Measurements from ENCODE around the gene EPB41L3.

EPB41L3 gene

DNA sequence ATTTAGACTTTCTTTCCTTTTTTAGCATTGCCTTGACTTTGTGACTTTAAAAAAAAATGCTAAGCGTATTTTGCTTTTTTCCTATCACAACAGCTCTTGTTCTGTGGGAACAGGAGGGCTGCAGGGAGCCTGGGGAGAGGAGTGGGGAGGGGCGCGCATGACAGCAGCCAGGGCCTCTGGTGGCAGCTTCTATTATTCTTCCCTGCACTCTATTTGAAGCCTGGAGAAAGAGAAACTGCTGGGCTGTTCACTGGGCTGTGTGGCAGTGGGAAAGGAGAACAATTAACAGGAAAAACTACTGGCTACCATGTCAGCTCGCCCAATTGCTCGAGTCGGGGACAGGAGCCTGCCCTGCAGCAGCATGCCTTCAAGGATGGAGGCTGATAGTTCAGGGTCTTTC, 129.3 kb downstream of the EPB41L3 start:
- no peak for DNase-seq (ENCODE audit: low read depth)

DNA sequence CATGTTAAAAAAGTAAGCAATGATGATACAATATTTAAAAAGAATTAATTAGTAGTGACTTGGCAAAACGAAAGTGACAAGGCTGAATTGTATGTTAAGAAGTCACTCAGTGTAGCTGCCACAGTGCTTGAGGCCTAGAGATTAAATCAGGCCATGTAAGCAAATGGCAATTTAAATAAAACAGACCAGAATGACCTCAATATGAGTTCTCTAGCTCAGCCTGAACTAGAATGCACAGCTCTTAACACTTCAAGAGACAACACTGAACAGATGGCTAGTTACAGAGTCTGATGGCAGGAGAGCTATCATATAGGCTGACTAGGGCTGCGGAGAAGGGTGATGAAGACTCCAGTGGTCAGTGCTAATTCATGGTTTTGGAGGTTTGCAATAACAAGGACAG, 130.3 kb downstream of the EPB41L3 start:
- DNase-seq (ENCODE audit: low read depth): no peak

- no peak for DNase-seq (ENCODE audit: low read depth)
These were observed 133.2 kb downstream of the EPB41L3 start for GRCh38 chr18:5410582-5410981.

DNA sequence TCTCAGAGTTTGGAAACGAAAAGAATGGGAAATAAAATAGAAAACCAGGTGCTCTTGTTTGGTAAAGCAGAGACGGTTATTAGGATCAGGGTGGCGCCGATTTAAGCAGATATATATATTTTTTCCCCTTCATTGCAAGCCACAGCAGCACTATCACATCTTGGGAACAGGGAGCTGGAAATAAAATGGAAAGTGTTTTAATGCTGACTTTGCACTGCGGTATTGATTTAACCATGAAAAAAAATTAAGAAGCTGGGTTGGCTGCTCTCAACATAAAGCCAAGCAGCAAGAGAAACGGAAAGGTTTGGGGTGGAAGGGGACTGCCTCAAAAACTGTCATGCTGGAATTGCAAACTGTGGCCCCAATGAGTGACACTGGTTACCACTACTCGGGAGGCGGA, 145.5 kb downstream of the EPB41L3 start:
- DNase-seq (ENCODE audit: low read depth): no peak

DNA sequence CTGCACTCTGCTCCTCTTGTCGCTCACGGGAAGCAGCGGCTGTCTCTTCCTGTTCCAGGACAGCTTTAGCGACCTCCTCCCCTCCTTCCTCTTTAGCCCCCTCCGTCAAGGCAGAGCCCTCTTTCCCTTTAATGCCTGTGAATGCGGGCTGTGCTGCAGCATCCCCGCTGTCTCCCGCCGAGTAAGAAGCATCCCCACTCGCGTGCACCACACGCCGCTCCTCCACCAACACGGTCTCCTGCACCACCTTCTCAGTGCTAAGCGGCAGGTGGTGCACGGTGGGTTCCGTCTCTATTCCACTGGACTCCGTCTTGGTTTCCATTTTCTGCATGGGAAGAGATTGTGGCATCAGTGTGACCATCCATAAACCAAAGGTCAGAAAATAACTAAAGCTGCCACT, 146.7 kb downstream of the EPB41L3 start:
- DNase-seq (ENCODE audit: low read depth): no peak

GRCh38 chr18:5395860-5396448, 147.8 kb downstream of the EPB41L3 start:
- no peak for DNase-seq (ENCODE audit: low read depth)

DNA sequence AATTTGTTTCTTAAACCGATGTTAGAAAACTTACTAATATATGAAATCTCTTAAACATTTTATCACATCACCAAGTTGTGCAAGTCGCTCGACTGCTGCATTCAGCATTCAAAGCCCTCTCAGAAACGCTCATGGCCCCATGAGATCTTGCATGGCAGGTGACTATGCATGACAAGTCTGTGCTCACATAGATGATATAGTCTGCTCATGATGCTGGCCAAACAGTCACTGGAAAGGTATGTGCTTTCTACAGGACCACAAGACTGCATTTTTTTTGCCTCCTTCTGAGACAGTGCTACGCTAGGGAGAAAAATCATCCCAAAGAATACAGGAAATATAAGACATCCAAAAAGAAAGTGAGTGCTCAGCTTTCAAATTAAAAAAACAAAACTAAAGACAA, 150.0 kb downstream of the EPB41L3 start:
- DNase-seq (ENCODE audit: low read depth): no peak

GRCh38 chr18:5391409-5391808, 152.4 kb downstream of the EPB41L3 start:
- no peak for DNase-seq (ENCODE audit: low read depth)

GRCh38 chr18:5389356-5389755, 154.4 kb downstream of the EPB41L3 start:
- no peak for DNase-seq (ENCODE audit: low read depth)

DNA sequence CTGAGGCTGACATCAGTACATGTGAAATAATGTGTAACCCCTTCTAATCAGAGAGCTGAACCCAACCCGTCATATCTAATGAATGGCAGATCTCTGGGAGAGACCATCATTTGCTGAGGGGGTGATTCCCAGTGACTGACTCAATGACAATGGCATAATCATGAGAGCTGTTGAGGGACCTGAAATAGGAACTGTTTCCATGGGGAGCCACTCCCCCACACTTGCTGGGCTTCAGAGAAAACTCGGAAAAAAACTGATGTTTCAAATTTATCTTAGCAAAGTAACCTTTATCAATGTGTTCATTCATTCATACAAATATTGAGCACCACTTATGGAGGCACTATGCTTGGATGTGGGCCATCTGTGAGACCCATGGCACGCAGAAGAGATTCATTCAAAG, 154.9 kb downstream of the EPB41L3 start:
- DNase-seq (ENCODE audit: low read depth): no peak

DNA sequence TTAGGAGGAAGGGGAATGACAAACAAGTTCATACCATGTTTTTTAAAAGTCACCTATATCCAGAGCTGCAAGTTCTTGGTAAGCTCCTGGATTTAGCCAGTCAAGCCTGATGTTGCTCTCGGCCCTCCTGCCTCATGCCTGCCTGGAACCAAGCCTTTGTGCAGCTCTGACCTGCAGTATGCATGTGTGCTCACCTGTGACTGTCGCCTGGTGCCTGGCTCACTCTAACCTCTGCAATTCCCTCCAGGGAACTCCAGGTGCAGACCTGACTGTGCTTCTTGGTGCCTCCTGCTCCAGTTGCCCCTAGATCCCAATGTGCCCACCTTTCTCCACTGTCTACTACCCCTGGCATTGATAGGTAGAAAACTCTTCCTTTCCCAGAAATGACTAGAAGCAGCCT, 163.2 kb downstream of the EPB41L3 start:
- no peak for DNase-seq (ENCODE audit: low read depth)

- DNase-seq (ENCODE audit: low read depth): no peak
These were observed 166.8 kb downstream of the EPB41L3 start for GRCh38 chr18:5376986-5377385.

GRCh38 chr18:5370332-5370731, 173.5 kb downstream of the EPB41L3 start:
- no peak for DNase-seq (ENCODE audit: low read depth)

DNA sequence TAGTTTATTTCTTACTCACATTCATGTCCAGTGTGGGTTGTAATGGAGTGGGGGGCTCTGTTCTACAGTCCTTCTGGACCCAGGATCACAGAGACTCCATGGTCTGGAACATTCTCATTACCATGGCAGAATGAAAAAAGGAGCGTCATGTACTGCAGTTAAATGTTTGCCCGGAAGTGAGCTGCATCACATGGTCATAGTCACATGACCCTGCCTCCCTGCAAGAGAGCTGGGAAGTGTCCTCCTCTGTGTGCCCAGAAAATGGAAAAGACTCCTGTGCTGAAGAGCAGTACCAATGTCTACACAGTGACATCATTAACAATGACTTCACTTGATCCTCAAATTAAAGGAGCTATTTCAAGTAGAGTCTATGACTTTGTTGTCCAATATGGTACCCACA, 174.3 kb downstream of the EPB41L3 start:
- no peak for DNase-seq (ENCODE audit: low read depth)

DNA sequence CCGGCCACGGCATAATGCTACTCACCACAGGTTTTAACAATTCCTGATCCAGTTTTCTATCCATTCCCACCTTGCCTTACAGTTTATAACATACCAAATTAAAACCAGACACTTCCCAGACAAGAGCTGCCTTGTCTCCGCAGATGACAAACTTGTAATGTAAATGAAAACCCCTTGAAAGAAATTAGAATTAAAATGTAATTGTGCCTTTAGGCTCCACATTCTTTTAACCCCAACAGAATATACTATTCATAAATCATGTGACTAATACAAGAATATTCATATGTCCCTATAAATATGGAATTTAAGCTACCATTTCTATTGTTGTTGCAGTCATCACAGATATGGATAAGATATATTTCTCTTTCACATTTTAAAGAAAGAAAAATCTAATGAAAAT, 178.4 kb downstream of the EPB41L3 start:
- DNase-seq (ENCODE audit: low read depth): no peak

DNA sequence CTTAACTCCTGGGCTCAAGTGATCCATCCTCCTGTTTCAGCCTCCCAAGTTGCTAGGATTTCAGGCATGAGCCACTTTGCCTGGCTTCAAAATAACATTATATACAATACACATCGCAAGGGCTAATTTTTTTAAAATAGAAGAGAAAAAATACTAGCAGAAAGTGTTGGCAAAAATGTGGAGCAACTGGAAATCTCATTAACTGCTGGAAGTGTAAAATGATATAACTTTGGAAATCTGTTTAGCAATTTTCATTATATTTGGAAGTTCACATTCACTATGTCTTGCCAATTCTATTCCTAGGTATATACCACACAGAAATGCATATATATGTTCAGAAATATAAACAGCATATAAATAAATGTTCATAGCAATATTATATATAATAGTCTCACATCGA, 193.2 kb downstream of the EPB41L3 start:
- DNase-seq (ENCODE audit: low read depth): no peak
